HUDEP-2 (cell line): Measurements from ENCODE around the gene DNAH17.
A peak's percentile ranks its signal among the peaks of the same experiment; 100 is the strongest.

Experiments
- DNase-seq, 76 experiments: peaks; one replicate each; lab custom pipeline; 2025; ENCODE audit not compliant: unreplicated experiment in 76 of 76; lab: John Stamatoyannopoulos, UW

DNAH17 gene

DNA sequence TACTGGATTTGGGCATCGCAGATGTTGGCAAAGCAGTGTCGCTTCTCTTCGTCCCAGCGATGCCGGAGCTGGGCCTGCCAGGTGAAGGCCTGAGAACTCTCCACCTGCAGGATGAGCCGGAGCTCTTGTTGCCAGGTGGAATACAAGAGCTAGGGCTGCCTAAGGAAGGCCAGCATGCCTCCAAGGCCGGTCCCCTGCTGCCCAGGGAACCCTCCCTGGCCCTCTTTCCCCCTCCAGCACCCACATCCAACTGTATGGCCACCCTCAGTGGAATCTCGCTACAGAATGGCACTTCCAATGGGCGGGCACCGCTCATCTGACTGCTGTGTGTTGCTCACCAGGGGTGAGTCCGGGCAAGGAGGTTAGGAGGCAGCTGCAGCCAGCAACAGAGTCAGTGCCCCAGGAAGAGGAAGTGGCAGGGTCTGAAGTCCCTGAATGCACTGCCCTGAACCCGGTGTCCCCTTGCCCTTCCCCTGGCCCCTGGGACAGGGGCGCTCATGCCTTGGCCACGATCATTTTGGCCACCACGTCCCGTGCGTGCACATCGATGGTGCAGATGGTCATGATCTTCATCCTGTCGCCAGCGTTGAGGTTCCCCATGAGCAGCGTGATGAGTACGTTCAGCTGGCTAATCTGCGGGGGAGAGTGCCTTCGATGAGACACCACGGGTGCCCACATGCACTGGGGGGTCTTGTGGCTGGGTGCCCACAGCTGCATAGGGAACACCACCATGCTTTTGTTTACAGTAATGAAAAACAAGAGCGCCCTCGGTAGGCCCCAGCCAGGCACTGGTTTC, 75.8 kb downstream of the DNAH17 start:
- DNase-seq: no peak

DNA sequence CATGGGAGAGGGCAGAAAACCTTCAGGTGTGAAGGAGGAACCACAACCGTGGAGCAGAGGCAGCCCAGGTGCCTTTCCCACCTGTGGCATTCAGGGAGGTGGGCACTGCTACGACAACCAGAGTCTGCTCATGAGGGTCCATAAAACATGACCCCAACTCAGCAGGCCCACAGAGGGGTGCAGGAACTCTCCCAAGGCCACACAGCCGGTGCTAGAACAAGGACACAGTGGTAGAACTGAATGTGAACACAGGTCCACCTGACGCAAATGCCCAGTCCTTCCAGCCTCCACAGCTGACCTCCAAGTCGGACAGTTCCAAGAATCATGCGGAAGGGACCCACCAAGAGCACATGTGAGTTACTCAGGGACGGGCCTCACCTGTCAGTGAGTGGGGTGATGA, 76.4 kb downstream of the DNAH17 start:
- DNase-seq: no peak

DNA sequence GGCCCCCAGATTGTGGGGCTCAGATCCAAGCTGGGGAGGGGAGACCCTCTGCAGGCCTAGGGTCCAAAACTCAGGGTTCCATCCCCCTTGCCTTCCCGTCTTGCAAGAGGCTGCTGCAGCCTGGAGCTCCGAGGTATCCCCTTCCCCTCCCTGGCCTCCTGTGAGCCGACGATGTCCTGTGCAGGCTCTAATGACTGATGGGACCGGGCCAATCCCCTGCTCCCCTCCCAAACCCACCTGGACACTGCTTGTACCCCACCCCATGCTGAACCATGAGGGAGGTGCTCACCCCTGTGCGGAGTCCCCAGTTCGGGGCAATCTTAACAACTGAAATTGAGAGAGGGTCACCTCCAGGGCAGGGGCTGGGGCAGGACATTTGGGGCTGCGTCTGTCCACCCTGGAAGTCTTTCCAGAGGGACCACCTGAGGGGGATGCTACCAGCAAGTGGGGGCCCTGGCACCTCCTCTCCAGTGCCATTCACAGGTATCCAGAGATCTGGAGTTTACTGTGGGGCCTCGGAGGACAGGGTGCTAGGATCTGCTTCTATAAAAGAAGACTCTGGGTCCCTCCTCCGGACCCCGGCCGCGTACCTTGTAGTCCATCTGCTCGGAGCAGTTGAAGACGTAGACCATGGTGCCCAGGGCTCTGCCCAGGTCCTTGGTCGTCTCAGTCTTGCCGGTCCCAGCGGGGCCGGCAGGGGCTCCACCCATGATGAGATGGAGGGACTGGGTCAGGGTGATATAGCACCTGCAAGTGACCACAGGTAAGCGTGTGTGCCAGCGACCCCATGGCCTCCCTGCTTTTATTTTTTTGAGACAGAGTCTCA, 77.3 kb downstream of the DNAH17 start:
- no peak for DNase-seq

DNA sequence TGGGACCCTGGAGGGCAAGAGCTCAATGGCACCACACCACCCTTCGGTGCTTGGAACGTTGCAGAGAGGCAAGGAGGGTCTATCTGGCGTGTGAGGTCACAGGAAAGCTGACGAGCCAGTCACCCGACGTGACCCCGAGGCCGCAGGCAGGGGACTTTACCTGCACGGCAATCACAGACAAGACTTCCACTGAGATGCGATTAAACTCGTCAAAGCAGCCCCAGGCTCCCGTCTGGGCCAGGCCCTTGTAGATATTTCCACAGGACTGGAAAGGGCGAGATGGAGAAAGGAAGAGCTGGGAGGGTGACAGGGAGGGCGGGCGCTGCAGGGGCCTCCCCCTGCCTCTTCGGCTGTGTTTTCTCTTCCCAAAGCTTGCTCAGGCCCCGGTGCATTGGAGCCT, 78.3 kb downstream of the DNAH17 start:
- no peak for DNase-seq

DNA sequence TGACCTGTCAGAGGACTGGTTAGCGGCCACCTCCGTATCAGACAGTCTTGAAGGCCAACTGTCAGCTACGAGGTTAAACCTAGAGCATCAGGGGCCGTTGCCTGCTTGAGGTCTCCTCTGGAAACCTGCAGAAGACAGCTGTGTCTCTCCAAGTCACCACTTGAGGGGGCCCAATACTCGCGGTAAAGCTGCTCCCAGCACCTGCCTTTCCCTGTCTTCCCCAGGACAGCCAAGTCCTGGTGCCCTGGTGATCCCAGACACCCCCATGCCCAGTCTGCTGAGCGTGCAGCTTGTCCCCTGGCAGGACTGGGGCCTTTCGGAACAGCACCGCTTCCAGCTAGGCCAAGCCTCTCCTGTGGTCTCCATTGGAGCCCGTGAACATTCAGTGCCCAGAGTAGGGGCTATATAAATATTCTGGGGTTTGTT, 80.1 kb downstream of the DNAH17 start:
- DNase-seq: peak in 45 of 76 experiments; percentile 2 to 60 (median 29)

DNA sequence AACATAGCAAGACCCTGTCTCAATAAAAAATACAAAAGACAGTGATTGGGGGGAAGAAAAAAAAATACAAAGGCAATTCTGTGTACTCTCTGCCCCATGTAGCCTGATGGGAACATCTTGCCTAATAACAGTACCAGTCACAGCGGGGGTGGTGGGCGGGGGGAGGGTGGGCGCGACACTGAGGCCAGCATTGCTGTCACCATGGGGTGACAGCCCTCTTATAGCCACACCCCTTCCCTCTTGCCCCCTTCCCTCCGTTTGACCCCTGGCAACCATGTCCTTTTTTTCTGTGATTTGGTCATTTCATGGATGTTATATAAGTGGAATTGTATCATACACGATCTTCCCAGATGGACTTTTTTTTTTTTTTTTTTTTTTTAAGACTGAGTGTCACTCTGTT, 80.9 kb downstream of the DNAH17 start:
- DNase-seq: no peak

DNA sequence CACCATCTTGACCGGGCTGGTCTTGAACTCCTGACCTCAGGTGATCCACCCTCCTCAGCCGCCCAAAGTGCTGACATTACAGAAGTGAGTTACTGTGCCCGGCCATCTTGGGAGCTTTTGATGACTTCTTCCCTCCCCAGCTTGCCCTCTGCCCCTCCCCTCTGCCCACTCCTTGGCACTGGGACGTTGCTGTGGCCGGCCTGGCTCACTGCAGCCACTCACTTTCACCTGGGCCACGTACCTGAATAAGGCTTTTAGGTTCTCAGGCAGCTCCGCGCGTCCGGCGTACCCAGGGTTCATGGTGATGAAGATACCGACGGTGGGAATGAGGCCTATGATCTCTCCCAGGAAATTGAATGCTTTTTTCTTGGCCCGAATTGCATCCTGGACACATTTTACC, 81.6 kb downstream of the DNAH17 start:
- DNase-seq: no peak

DNA sequence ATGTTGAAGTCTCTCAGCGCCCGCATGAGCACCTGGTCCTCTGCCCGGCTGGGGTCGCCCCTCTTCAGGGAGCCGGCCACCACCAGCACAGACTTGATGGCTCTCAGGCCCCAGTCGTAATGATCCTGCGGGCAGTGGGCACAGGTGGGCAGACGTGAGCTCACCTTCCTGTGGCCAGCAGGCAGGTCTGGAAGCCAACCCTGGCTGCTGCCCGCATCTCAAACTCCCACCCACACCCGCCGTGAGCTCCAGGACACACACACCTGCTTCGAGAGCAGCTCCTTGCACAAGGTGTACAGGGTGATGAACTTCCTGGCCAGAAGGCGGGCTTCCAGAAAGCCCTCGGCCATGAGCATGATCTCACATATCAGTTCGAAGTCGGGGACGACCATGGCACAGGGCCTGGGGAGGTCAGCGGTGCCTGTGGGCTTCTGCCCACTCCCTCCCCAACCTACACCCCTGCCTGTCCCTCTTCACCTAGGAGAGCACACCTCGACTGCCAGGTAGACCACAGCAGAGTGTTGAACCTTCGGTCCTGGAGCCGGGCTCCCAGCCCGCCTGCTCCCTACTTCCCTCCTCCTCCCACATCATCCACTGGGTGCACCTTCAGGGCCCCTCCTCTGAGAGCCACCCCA, 82.4 kb downstream of the DNAH17 start:
- no peak for DNase-seq

DNA sequence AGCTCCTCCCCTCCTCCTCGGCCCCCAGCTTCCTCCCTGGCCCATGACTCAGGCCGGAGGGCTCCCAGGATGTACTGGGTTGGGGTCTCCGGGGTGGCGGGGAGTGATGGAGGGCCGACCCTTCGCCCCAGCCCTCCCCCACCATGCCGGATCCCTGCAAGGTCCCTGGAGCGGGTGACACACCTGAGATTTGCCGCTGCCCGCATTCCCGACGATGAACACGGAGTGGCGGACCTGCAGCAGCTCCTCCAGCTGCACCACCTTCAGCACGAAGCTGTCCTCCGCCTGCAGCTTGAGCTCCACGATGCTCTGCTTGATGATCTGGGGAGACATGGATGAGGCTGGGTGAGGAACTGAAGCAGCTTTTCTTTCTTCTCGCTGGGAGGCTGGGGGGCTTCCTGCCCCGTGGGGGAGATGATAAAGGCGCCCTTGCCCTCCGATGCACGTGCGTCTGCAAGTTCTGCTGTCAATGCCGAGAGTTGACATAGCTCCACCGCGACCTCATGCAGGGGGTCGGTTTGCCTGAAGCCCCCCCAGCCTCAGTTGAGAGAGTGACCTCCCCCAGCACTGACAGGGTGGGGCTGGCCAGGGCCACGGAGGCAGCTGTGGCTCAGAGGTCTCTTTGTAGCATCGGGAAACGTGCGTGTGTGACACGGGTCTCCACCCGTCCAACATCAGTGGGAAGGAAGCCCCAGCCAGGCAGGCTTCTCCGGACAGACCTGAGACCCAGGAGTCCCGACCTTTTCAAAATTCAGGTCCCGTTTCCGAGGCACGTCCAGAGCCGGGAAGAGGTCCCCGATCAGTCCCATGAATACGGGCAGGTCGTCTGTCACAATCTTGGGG, 83.1 kb downstream of the DNAH17 start:
- DNase-seq: no peak

DNA sequence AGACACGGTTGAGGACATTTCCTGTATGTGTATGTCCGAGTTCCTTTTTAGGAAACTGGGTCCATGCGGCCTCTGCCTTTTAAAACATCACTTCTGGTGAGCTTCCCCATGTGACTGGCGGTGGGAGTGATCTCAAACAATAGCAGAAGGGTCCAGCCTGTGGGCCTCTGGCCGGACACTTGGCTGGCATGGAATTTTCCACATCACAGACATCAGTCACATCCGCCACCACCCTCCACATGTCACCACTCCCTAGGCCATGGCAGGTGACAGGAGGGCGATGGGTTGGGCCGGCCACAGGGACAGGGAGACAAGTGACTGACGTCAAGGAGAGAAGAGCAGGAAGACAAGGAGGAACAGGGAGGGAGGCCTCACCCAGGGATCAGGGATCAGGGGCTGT, 83.7 kb downstream of the DNAH17 start:
- no peak for DNase-seq

DNA sequence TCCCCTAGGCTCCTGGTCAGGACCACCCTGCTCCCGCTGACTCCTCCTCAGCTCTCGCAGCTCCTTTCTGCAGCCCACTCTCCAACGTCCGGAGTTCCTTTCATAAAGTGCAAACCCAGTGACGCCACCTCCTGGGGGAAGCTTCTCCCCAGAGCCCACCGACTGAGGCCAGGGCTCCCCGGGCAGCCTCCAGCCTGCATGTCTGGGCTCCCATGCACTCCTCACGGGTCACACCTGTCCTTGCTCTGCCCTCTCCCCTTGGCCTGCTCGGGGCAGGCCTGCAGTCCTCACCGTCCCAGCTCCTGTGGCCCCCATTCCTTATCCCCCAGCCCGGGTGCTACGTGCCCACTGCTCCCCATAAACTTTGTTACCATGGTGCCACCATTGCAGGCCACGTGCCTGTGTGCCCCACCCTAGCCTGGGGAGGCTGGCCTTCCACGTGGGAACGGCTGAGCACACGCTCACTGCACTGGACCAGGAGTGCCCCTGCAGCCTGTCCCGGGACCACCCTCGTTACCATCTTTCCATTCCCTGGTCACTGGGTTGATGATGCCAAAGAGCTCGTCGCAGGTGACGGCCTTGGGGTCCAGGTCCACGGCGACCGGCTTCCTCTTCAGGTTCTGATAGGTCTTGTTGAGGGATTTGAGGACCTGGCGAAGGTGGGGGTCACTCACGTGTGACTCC, 84.9 kb downstream of the DNAH17 start:
- no peak for DNase-seq

DNA sequence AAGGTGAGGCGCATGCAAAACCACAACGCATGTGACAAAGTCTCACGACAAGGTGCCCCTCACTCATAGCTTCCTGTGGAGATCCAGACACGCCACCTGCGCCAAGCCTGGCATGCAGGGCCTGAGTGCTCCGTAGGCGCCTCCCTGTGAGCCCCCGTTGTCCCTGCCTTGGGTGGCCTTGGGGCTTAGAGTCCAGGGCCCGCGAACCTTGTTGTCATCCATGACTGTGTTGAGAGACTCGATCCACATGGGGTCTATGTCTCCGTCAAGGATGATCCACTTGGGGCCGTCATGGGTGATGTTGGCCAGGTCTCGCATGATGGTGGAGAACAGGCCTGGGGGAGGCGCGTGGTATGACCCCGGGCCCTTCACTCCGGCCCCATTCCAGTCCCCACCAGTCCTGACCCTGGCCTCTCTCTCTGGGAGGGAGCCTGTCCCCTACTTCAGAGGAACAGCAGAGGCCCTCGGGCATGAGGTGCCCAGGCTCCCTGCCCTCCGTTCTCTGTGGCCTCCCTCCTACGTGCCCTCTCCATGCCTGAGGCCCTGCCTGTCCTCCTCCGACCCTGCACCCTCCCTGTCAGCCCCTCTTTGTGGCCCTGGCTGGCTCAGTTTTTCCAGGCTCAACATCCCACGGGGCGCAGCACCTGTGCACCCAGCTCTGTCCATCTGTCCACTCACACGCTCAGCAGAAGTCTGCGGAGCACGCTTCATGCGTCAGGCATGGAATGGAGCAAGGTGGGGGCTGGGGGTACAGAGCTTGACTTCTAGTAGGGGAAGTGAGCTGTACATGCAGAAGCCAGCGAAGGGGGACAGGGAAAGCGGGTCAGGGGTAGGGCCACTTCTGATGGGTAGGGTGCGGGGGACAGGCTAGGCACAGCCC, 85.7 kb downstream of the DNAH17 start:
- DNase-seq: no peak

DNA sequence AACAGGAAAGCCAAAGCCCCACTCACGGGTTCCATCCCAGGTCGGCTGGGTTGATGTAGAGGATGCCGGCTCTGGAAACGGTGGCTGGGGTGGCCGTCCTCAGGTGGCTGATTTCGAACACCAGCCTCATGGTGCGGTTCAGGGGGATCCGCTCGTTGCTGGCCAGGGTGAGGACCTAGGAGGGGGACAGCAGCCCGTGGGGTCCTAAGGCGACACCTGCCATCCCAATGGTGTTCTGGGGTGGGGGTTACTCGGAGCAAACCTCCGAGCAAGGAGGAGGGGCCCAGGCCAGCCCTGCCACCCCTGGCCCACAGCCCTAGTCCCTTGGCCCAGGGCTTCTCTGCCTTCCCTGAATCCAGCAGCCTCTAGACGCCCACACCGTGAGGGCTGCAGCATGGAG, 86.5 kb downstream of the DNAH17 start:
- no peak for DNase-seq

DNA sequence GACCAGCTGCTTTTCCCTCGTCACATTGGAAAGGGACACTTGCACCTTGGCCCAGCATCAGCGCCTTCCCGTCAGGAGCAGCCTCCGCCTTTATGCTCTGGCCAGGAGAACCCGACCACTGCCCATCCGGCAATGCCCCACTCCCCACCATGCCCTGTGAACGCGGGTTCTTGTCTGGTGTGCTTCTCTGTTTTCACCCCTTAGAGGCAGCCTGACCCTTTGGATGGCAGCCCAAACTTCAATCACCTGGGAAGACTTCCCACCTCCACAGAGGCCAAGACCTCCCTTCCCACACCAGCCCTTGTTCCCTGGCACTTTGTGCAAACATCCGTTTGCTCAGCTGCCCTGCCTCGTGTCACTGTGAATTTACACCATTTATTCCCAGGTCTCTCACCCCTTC, 87.0 kb downstream of the DNAH17 start:
- DNase-seq: no peak

DNA sequence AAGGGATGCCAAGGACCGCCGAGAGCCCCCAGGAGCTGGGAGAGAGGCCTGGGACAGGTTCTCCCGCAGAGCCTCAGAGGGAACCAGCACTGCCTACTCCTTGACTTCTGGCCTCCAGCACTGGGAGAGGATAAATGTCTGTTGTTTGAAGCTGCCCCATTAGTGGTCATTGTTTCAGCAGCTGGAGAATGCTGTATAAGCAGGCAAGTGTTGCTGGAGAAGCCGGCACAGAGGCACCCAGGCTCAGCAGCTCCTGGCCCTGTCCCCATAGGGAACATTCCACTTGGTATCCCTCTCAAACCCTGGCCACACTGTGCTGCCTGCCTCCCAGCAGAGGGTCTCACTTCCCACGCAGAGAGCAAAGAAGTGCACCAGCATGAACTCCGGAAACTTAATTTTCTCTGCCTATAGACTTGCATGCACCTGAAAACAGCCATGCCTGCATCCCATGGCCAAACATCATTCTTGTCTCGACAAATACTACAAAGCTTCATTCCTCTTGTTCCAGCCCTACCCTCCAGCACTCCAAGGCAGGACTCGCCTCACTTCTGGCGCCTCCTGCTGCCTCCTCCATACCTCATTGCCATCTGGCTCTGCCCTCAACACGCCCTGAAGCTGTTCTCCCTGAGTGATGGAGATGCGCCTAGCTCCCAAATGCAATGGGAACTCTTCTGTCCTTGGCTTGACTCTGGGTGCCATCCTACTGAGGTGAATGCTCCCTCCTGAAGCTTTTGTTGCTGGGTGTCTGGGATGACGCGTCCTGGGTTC, 88.1 kb downstream of the DNAH17 start:
- no peak for DNase-seq

DNA sequence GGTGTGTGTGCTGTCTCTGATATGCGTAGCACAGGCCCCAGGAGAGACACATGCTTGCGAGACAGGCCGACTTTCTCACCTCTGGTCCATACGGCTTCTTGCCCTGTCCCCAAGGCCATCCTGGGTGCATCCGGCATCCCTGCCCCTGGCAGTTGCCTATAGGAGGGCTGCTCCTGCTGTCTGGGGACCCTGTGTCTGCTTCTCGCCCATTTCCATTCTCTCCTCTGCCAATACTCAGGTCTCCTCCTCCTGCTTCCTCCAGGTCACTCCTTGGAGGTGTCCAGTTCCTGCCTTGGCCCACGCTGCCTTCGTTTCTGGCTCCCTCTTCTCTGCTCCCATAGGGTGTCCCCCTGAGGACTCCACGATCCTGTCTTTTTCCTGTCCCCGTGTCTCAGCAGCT, 89.0 kb downstream of the DNAH17 start:
- no peak for DNase-seq

DNA sequence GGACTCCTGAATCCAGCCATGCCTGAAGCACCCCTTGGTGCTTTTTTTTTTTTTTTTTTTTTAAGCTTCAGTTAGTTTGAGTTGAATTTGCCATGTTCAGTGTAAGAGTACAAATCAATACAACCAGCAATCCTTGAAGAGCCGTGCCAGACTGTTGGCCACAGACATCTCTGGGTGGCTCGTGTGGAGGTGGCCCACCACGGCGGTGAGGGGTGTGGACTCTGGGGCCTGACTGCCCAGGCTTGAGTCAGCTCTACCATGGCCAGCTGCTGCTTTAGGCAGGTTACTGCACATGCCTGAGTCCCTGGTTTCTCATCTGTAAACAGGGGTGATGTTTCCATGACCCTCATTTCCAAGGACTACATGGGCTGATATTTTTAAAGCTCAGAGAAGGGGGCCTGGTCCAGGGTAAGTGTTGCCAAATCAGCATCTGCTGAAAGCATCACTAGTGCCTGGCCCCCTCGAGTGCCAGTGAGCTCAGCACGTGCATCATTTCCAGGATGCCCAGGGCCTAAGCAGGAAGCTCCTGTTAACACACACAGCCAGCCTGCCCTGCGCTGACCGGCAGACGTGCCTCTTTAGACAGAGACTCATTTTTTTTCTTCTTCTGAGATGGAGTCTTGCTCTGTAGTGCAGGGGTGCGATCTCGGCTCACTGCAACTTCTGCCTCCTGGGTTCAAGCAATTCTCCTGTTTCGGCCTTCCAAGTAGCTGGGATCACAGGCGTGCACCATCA, 90.1 kb downstream of the DNAH17 start:
- no peak for DNase-seq
